Activated CD4-positive, alpha-beta T cell treated with anti-CD3 and anti-CD28 coated beads for 48 hours (primary cell): ENCODE data around the gene TJP1.

Experiments
- DNase-seq: peaks from one replicate; pipeline ENCODE4 v3.0.0-alpha.2; 2020

TJP1 gene

GRCh38 chr15:29822100-29822683 is at the start of gene TJP1:
TJP1 (minus strand) TSS chr15:29822468; CDS start chr15:29822028, 440 bp downstream.
- DNase-seq = no peak

- no peak for DNase-seq
Measured at GRCh38 chr15:29871401-29871800, 49.1 kb upstream of the TJP1 start.

GRCh38 chr15:29870495-29871151 is 48.4 kb upstream of the TJP1 start:
- no peak for DNase-seq

- DNase-seq = no peak
Measured at GRCh38 chr15:29867241-29868000, 45.2 kb upstream of the TJP1 start.

- DNase-seq = no peak
Measured at GRCh38 chr15:29866337-29866736, 44.1 kb upstream of the TJP1 start.

- no peak for DNase-seq
Measured at GRCh38 chr15:29864501-29864900, 42.2 kb upstream of the TJP1 start.

- no peak for DNase-seq
Measured at GRCh38 chr15:29863438-29863837, 41.2 kb upstream of the TJP1 start.

GRCh38 chr15:29862271-29862670 is 40.0 kb upstream of the TJP1 start:
- no peak for DNase-seq

- DNase-seq = no peak
Measured at GRCh38 chr15:29860872-29861271, 38.6 kb upstream of the TJP1 start.

GRCh38 chr15:29859973-29860715 is 37.9 kb upstream of the TJP1 start:
- no peak for DNase-seq

GRCh38 chr15:29859293-29859692 is 37.0 kb upstream of the TJP1 start:
- no peak for DNase-seq

GRCh38 chr15:29857221-29857789 is 35.0 kb upstream of the TJP1 start:
- no peak for DNase-seq

- DNase-seq = no peak
Measured at GRCh38 chr15:29854413-29854812, 32.1 kb upstream of the TJP1 start.

- no peak for DNase-seq
Measured at GRCh38 chr15:29853211-29853987, 31.1 kb upstream of the TJP1 start.

- no peak for DNase-seq
Measured at GRCh38 chr15:29852201-29852600, 29.9 kb upstream of the TJP1 start.

- no peak for DNase-seq
Measured at GRCh38 chr15:29849716-29850115, 27.4 kb upstream of the TJP1 start.

- no peak for DNase-seq
Measured at GRCh38 chr15:29849218-29849617, 26.9 kb upstream of the TJP1 start.

GRCh38 chr15:29844290-29844903 is 22.1 kb upstream of the TJP1 start:
- DNase-seq = no peak

GRCh38 chr15:29842290-29842689 is 20.0 kb upstream of the TJP1 start:
- no peak for DNase-seq

- no peak for DNase-seq
Measured at GRCh38 chr15:29840926-29841325, 18.7 kb upstream of the TJP1 start.

GRCh38 chr15:29840054-29840453 is 17.8 kb upstream of the TJP1 start:
- DNase-seq = no peak
